ENCODE data around the gene MACF1. TPM values are rescaled to one million over a fixed set of nuclear protein-coding genes. Genes with fewer than 3 reads are reported as not detected.
"Not testable (repeated sequence)": the region's sequence is repeated elsewhere in the genome, so short reads cannot be mapped to it uniquely, and the experiment has no call there.

The MACF1 gene
- total RNA-seq, 1 experiment from 2014 or later: 79.5 TPM

DNA sequence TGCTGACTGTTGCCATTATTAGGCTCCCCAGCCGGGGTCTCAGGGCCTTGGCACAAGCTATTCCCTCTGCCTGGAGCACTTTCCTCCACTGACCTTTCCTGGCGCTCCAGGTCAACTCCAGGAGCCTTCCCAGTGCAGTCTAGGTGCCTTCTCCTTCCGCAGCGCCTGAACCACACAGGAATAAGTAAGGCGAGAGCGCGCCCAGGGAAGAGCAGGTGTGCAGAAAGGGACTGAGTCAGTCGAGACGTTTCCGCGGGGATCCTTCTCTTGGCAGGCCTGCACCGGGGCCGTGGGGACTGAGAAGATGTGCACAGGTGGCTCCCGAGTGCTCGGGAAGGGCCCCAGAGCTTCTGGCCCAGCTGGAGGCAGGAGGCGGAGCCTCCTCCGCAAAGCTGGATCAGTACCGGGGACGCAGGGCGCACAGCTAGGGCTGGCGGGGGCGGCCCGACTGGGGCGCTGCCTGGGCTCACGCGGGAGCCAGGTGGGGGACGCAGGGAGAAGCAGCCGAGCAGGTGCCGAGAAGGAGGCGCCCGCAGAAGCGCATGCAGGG is 286.2 kb downstream of the MACF1 start:
- peak; percentile 26 for DNase-seq (ENCODE audit: low spot score)

DNA sequence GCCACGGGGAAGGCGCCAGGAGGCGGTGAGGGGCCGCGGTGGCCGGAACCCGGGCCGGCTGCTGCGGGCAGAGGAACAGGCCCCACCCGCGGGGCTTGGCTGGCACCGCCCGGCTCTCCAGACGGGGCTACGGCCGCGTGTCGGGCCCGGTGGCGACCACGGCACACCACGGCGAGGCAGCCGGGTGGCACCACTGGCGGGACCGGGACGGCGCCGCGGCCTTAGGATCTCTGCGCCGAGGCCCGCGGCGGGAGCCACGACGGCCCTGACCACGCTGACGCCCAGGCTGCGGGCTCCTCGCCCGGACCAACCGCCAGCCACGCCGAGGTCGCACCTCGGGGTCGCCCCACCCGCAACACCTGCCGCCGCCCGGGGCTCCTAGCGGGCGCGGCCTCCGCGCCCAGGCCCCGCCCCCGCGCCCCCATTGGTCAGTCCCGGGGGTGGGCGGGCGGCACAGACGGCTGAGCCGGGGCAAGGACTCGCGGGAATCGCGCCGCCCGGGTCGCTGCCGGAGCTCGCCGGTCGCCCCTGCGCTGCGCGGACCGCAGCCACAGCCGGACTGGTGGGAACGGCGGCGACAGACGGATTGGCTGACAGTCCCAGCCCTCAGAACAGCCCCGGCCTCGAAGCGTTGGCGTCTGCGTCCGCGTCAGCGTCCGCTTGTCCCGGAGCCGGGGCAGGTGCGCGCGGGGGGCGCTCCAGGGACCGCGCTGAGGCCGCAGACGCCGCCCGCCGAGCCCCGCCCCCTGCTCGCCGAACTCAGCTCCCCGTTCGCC is 286.8 kb downstream of the MACF1 start, which contains the start of gene BMP8A:
Gene BMP8A (plus strand): TSS at position 491 of the 776 bp plus-strand sequence. CDS start 356 bp downstream, outside the sequence.
- peak; percentile 57 for DNase-seq (ENCODE audit: low spot score)

DNA sequence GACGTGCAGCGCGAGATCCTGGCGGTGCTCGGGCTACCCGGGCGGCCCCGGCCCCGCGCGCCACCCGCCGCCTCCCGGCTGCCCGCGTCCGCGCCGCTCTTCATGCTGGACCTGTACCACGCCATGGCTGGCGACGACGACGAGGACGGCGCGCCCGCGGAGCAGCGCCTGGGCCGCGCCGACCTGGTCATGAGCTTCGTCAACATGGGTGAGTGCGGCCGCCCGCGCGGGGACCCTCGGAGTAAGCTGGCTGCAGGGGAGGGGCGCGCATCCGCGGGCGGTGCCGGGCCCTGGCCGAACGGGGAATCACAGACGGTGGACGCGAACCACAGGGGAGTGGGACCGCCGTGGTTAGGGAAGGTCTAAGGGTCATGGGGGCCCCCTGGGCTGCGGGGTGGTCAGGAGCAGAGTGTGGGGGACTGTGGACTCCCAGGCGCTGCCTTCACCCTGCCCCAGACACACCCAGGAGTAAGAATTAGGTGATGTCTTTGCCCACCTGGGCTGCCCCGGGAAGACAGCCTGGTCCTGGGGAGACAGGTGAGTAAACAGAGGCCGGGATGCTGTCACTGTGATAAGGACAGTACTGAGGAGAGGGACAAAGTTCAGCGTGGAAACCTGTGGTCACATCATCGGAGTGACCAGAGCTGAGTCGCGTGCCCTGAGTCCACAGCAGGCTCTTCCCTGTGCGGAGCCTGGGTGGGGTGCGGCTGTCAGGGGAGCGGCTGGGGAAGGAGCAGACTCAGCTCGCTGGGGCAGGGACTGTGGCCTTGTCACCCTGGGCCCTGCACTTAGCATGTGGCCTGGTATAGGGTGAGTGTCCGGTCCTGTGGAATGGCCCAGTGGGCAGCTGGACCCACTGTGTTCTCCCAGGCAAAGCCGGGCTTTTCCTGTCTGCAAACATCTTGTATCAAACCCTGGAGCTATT is 287.9 kb downstream of the MACF1 start:
- DNase-seq (ENCODE audit: low spot score): not testable (repeated sequence)

DNA sequence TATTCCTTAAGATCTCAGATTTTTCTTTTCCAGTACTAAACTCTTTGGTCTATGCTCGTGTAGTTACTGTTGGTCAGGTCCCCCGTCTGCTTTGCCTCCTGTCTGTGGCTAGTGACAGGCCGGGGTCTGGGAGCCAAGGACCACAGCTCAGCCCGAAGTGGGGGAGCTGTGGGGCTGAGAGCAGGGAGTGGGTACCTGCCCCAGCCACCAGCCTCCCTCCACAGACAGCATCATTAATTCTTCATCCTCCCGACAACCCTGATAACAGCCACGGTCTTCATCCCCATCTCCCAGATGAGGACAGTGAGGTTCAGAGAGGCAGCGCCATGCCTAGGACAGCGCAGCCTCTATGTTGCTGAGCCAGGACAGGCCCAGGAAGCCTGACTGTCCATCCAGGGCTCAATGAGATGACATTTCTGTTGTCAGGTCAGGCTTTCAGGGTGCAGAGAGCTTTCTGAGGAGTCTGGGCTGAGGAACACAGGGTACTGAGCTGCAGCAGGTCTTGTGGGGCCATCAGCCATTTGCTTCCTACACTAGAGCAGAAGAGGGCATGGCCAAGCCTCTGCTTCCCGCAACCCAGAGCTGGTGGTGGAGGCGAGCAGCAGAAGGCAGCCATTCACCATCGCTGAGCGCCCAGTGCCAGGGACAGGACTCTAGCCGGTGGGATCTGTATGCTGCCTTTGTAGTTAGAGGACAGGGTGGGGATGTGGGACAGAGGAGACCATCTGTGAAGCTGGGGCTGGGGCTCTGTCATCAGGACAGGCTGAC is 288.7 kb downstream of the MACF1 start:
- not testable (repeated sequence) for DNase-seq (ENCODE audit: low spot score)

DNA sequence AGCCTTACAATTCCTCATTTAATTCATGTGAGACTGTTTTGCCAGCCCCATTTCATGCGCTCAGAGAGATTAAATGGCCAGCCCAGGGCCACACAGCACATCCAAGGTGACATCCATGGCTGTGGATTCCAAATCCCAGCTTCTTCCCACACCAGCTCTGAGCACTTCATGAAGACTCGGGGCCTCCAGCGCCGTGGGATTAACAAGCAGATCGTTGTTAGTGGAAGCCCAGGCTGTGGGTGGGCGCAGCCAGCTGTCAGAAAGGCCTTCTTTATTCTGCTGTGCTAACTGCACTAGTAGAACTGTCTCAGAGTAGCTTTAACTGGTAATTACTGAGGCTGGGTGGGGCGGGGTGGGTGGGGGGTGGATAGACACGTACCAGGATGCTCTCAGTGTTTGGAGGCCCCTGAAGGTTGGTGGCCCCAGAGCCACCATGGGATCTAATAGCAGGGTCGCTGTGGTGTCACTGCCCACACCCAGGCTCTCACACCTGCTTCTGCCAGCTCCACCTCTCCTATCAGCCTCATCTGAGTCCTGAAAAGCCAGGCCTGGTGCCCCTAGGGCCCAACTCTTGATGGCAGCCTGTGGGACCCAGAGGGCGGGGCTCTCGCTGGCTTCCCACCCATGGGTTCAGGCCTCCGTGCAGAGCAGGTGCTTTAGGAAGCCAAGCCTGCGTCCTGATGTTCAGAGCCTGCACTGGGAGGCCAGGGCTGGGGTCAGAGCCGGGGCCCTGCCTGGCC is 290.3 kb downstream of the MACF1 start:
- no peak for DNase-seq (ENCODE audit: low spot score)

DNA sequence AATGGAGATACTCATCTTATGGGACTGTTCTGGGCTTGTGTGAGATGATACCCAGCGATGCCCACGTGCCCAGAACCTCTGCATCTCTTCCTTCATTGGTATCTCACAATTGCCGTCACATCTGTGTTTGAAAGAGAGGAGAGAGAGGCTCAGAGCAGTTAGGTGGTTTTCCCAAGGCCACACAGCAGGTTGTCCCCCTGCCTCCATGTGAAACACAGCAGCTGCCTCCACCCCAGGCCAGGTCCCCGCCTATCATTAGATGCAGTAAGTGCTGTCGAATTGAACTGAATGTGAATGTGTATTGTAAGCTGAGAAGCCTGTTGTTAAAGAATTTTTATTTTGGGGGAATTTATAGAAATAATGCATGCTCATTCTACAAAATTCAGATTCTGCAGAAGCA is 292.0 kb downstream of the MACF1 start:
- not testable (repeated sequence) for DNase-seq (ENCODE audit: low spot score)

DNA sequence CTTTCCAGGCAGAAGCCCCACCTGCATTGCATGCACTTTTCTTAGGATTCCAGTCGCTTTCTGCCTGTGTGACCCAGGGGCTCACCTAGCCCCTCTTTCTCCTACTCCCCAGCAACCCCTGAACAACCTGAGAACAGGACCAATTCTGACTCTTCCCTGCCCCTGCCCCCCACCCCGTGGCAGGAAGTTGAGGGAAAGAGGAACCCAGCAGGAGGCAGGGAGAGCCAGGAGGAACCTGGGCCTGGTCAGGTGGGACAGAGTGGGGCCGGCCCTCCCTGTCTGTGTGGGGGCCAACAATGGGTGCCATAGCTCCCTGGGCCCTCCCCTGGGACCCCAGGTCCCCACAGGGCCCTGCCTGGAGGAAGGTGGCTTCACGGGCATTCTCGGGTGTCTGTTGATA is 293.1 kb downstream of the MACF1 start:
- no peak for DNase-seq (ENCODE audit: low spot score)

DNA sequence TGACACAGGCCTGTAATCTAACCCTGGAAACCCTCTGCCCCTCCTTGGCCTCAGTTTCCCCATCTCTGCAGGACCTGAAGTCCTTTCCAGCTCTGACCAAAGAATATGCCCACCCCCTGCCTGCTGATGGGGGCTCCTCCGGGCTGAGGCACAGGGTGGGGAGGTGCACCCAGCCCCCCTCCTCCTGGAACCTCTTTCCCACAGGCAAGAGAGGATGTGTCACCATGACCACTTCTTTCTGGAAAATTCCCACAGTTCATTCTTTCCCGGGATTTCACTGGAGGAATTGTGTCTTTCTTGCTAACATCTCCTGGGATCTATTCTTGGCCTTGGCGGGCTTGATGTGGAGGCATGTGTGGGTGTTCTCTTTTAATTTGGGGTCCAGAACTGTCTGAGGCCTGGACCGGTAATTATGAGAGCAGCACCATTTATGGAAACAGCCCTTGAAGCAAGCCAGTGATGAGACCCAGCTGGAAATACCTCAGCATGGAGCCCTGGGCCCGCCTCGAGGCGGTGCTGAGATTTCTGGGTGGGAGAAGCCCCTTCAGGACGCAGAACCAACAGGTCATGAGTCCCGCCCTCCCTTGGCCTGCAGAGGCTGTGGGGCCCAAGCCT is 293.7 kb downstream of the MACF1 start:
- not testable (repeated sequence) for DNase-seq (ENCODE audit: low spot score)

DNA sequence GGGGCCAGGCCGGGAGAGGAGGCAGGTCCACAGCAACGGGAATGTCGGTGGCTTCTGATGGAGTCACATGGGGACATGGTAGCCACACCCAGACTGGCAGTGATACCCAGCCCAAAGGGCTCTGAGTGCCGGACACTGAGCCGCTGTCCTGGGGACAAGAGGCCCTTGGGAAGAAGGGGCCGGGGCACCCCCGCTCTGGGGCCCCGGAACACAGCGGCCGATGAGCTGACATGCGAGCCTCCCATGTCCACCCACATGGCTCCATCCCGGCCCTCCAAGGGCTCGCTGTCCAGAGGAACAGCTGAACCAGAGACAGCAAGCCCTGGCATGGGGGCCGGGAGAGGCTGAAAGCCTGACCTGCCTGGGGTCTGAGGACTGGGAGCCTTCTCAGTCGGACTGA is 294.3 kb downstream of the MACF1 start:
- not testable (repeated sequence) for DNase-seq (ENCODE audit: low spot score)

DNA sequence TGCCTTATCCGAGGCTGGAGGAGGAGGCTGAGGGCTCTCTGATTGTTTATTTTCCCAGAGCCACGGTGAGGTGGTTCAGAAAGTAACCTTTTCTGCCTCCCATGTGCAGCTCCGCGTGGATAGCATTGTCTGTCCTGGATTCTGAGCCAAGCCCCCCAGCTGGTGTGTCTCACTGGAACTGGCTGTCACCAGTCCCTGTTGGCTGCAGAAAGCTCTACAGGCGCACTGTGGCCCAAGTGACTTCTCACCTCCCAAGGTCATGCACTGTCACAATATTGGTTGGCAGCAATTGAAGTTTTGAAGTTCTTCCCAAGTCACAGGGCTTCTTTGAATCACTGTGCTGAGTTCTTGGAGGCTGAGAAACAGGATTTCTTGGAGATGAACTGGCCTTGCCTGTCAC is 295.2 kb downstream of the MACF1 start:
- DNase-seq (ENCODE audit: low spot score): no peak

DNA sequence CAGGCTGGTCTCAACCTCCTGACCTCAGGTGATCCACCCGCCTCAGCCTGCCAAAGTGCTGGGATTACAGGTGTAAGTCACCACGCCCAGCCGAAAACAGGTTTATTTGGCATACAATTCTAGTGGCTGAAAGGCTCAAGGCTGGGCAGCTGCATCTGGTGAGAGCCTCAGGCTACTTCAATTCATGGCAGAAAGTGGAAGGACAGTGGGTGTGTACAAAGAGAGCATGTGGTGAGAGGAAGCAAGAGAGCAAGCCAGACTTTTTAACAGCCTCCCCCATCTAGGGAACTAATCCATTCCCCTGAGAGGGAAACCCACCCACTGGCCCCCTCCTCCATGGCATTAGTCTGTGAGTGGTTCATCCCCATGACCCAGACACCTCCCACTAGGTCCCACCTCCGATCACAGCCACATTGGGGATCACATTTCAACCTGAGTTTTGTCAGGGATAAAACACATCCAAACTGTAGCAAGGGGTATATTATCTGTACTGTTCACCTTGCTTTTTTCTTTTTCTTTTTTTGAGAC is 296.4 kb downstream of the MACF1 start:
- DNase-seq (ENCODE audit: low spot score): no peak

DNA sequence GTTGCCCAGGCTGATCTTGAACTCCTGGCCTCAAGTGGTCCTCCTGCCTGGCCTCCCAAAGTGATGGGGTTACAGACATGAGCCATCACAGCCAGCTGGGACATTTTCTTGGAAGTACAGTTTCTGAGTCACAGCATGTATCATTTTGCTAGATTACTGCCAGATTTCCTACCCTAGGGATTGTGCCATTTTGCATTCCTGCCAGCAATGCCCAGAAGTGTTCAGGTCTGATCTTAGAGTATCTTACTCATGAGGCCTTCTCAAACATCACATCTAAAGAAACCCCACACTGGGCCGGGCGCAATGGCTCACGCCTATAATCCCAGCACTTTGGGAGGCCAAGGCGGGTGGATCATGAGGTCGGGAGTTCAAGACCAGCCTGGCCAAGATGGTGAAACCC is 297.2 kb downstream of the MACF1 start:
- no peak for DNase-seq (ENCODE audit: low spot score)

DNA sequence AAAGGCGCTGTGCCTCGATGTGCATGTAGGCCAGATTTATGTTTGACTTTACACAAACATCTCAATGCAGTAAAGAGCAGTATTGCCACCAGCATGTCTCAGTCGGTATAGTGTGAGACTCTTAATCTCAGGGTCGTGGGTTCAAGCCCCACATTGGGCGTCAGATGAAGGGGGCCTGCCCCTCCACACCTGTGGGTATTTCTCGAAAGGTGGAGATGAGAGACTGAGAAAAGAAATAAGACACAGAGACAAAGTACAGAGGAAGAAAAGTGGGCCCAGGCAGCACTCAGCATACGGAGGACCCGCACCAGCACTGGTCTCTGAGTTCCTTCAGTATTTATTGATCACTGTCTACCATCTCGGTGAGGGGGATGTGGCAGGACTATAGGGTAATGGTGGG is 299.9 kb downstream of the MACF1 start:
- not testable (repeated sequence) for DNase-seq (ENCODE audit: low spot score)

DNA sequence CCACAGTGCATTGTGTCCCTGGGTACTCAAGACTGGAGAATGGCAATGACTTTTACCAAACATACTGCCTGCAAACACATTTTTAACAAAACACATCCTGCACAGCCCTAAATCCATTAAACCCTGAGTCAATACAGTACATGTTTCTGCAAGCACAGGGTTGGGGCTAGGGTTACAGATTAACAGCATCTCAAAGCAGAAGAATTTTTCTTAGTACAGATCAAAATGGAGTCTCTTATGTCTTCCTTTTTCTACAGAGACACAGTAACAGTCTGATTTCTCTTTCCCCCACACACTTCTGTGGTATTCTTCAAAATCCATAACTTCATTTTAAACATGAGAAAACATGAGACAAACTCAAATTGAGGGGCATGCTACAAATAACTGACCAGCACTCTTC is 300.8 kb downstream of the MACF1 start:
- DNase-seq (ENCODE audit: low spot score): no peak

DNA sequence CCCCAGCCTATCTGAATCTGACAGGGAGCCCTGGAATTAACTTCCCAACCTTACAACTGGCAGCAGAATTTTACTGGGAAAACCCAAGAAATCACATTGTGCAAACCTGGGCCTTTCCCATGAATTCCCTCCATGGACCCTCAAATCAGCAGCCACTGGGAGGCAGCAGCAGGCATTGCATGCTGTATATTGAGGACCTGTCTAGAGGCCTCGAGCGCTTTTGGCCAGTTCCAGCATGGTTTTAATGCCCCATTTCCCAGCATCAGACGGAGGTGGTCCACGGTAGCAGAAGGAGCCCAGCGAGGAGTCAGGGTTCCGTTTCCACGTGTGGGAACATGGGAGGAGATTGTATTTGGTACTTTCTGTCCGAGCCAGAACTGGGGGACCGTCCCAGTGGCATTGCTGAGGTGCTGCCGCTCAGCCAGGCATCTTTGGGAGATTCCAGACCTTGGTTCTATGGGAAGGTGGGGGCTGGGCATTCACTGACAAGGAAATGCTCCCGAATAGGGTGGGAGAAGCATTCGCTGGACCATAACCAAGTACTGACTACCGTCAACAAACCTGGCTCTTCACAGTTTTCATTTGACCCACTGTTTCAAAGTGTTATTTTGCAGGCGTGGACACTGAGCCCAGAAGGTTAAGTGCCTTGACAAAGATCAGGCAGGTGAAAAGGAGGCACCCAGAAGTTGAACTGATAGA is 302.9 kb downstream of the MACF1 start:
- no peak for DNase-seq (ENCODE audit: low spot score)

DNA sequence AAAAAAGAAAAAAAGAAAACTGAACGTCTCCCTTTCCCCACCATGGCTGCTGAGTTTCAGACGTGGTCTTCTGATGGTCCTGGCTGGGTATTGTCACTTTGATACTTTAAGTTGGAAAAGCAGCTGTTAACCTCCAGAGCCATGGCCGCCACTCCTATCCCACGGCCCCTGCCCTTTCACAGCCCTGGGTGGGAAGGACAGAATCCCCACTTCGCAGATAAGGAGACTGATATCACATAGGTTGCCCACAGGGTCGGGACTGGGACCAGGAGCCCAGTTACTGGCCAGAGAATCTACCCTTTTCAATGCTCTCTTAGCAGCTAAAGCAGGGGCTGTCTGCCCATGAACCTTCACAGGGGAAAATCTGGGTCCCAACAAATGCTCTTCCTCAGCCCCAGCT is 303.8 kb downstream of the MACF1 start:
- no peak for DNase-seq (ENCODE audit: low spot score)

DNA sequence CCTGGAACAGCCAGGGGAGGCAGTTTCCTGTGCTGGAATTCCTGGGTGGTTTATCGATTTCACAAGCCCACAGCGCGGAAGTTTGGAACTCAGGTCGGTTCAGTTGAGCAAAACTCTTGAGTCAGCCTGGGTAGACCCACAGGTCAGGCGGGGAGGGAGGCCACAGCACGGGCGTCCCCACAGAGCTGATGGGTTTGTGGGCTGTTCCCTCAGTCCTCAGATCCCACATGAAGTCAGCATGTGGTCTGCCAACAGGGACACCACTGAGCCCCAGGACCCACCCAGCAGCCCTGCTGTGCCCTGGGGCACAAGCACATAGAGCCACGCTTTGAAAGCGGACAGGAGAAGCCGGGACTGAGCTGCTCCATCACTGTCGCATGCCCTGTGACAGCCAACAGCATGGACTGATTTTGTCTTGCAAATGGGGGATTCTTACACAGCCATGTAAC is 304.4 kb downstream of the MACF1 start:
- no peak for DNase-seq (ENCODE audit: low spot score)

DNA sequence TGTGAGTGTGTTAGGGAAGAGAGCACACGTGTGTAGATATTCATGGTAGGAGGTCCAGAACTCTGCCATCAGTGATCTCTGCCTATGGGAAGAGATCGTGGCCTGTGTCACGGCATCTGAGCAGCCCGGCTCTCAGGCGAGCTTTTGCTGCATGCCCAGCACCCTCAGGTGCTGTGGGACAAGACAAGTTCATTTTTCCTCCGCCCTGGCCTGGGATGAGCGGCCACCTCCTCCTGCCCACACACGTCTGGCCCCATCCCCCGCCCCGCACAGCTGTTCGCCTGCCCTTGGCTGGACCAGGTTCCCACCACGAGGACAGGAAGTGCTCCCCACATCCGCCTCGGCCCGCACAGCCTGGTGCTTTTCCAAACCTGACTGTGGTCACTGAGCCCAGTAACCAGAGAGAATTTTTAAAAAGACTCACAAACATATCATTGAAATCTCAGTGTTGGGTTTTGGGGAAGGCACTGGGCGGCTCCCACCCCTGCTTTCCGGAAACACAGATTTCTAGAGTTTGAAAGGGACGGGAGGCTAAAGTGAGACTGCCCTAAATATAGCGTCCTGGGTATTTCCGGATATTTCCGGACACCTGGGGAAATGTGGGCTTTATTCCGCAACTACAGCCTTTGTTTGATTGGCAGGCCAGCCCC is 305.0 kb downstream of the MACF1 start:
- no peak for DNase-seq (ENCODE audit: low spot score)
